Stimulated activated CD8-positive, alpha-beta memory T cell treated with anti-CD3 and anti-CD28 coated beads, Interleukin-4, amount 100 ng/mL, for 1 hour (primary cell): ENCODE results near the gene GPR78.
"Not testable (repeated sequence)": the region's sequence is repeated elsewhere in the genome, so short reads cannot be mapped to it uniquely, and the experiment has no call there.

ENCODE experiments used
- DNase-seq, 2 donors: peaks; one replicate each; pipeline ENCODE4 v3.0.0-alpha.2; 2020; ENCODE audit warnings: low read depth in 2 of 2, low spot score in 1 of 2

GPR78 gene

DNA sequence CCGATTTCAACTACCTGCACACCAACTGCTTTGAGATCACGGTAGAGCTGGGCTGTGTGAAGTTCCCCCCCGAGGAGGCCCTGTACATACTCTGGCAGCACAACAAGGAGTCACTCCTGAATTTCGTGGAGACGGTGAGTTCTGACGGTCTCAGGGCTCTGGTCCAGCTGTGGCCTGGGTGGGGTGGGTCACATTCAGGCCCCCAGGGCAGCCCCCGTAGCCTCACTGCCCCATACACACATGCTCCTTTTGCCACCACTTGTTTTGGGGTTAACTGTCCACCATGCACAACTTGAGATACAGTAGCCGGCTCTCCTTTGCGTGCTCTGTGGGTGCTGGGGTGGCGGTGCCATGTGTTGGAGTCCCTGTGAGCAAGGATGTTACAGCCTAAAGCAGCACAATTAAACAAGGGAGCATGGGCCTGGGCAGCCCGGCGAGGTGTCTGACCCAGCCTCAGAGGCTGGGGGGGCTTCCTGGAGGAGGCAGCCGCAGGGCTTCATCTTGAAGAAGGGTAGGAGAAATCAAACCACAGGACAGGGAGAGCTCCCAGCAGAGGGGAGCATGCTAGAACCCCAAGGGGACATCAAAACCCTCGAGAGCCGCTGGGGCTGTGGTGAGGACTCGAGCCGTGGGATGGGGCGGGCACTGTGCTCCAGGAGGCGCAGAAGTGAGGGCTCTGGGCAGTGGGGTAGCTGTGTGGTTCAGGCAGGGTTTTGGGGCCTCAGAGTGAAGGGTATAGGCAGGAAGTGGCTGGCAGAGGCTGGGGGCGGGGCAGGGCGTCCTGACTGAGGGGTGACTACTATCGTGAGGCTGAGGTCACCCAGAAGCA, 34.4 kb downstream of the GPR78 start:
- DNase-seq: no peak

DNA sequence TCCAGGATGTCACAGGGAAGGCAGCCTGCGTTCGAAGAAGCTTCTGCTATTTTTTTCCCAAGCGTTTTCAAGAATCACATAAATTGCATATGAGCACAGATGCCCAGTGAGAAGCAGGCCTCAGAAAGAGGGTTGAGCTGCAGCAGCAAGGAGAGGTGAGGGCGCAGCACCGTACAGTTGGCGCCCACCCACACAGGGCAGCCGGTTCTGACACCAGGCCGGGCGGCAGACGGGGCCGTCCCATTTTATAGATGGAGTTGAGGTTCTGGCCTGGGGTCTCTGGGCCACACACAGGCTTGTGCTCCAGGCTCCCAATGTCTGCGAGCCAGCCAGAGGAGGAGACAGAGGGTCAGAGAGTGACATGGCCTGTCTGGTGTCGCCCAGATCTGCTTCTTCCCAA, 35.2 kb downstream of the GPR78 start:
- DNase-seq: no peak

- DNase-seq: no peak
Observed at GRCh38 chr4:8615921-8616787, 36.0 kb downstream of the GPR78 start.

DNA sequence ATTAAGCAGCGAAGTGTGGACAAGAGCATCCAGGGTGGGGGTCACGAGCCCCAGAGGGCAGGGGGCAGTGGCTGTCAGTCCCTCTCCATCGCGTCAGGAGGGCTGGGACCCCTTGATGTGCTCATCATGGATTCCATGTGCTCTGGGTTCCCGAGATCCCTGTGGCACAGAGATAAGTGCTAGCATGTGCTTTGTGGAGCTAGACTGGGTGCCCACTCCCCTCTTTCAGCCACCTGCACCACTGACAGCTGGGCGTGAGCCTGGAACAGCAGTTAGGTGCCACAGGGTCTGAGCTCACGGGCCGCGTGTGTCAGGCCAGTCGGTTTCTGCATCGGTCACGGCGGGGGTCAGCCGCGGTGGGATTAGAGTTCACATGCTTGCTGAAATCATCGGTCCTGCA, 36.6 kb downstream of the GPR78 start:
- no peak for DNase-seq

DNA sequence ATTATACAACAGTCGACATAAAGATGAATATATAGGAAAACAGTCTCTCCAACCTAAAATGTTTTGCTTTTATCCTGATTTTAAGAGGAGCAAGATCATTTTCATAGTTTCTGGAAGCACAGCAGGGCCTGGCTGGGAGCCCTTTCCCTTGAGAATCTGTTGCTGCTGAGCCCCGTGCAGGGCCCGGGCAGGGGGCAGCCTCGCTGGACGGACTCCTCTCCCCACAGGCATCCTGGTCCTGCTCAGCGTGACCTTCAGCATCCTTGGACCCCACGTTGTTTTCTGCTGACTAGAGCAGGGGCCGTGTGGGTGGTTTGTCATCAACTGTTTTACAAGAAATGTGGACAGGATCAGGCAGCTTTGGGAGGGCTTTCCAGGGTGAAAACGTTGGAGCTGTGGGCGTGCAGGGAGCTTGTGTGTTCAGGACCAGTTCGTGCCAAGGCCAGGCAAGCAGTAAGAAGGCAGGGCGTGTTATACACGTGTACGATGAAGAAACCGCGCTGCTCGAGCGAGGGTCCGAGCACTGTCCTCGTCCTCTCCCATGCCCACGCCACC, 37.4 kb downstream of the GPR78 start:
- no peak for DNase-seq

- no peak for DNase-seq
Observed at GRCh38 chr4:8618421-8618820, 38.2 kb downstream of the GPR78 start.

GRCh38 chr4:8618961-8619720, 38.9 kb downstream of the GPR78 start:
- no peak for DNase-seq

DNA sequence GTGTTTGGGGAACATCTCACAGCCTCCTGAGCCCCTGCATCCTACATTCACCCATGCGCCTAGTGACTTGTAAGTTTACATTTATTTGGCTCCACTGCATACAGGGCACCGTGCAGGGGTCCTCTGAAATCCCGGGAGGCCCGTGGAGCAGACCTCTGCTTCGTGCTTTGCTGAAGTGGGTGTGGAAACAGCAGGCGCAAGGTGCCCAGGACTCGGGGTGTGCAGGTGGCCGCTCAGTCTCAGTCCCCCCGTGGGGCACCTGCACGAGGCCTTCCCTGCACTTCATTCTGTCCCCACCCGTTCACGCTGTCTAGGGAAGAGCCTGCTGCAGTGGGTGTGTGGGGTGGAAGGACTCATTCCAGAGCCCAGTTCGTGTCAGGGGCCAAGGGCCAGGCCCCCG, 40.9 kb downstream of the GPR78 start:
- DNase-seq: not testable (repeated sequence)

GRCh38 chr4:8624601-8625272, 44.5 kb downstream of the GPR78 start:
- DNase-seq: not testable (repeated sequence)

DNA sequence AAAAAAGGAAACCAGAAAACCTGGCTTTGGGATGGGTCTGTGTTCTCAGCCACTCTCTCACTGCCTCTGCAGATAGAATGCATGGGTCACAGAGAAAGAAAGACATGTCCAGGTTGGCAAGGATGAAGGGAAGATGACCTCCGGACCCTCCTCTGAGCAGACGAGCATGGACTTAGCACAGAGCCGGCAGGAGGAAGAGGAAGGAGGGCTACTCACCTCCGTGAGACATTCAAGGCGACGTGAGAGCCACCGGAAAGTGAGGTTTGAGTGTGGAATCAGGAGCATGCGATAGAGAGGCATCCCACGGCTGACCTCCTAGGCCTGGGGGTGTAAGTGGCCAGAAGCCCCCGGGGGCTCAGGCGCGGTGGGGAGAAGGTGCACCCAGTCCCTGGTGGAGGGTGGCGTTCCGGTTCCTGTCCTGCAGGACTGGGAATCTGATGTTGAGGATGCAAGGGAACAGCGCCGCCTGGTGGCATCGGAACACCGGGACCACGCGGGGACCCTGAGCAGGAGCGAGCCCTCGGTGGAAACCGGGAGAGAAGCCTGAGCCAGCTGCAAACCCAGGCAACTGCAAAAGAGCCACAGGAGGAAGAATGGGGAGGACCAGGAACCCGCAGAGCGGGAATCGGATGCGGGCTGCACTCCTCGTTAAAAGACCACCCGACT, 50.2 kb downstream of the GPR78 start:
- DNase-seq: not testable (repeated sequence)

GRCh38 chr4:8631896-8632295, 51.7 kb downstream of the GPR78 start:
- DNase-seq: not testable (repeated sequence)

DNA sequence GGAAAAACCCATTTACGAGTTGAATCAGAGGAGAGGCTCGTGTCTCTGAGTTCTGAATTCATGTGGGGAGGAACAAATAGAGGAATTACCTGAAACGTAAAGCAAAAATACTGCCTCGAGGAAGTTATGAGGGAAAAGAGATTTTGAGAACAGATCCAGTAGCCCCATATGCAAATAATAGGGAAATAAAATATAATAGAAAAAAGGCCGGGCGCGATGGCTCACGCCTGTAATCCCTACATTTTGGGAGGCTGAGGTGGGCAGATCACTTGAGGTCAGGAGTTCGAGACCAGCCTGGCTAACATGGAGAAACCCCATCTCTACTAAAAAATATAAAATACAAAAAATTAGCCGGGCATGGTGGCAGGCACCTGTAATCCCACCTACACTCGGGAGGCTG, 54.6 kb downstream of the GPR78 start:
- DNase-seq: not testable (repeated sequence)

GRCh38 chr4:8635897-8636554, 55.8 kb downstream of the GPR78 start:
- not testable (repeated sequence) for DNase-seq
